D721Med (cell line): ENCODE results near the gene ARSK.
A peak's percentile ranks its signal among the peaks of the same experiment; 100 is the strongest.

Source experiments
- DNase-seq: peaks from one replicate; pipeline ENCODE4 v3.0.0; 2011; ENCODE audit warnings: low spot score; ENCODE audit not compliant: insufficient read length
- FAIRE-seq: peaks from 2 replicates; lab custom pipeline; 2011; peaks lifted over from hg19 to GRCh38; lab: Jason Lieb, UNC
- CTCF ChIP-seq: IDR thresholded peaks from 2 replicates; pipeline ENCODE4 v1.5.1; 2012; ENCODE audit warnings: mild to moderate bottlenecking, control low read depth; ENCODE audit not compliant: insufficient read depth; ENCODE audit errors: missing control alignments

Gene ARSK

DNA sequence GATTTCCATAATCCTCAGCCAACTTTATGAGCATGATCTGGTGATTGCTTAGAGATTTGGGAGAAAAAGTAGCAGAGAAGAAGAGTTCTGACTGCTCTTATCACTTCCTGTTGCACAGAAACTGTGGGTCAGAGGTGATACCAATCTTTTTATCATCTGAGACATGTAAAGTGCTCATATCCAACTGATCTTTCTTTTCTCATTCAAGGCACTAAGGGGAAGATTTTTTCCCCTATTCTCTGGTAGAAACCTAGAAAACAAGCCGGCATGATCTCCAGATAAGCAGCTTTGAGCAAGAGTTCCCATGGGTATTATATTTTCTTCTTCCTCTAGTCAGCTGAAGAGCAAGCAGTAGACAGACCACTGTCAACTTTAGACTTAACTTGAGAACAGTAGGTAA lies 36.0 kb downstream of the ARSK start:
- TF ChIP-seq CTCF = no peak
- DNase-seq (no peak), FAIRE-seq (peak; percentile 11)

DNA sequence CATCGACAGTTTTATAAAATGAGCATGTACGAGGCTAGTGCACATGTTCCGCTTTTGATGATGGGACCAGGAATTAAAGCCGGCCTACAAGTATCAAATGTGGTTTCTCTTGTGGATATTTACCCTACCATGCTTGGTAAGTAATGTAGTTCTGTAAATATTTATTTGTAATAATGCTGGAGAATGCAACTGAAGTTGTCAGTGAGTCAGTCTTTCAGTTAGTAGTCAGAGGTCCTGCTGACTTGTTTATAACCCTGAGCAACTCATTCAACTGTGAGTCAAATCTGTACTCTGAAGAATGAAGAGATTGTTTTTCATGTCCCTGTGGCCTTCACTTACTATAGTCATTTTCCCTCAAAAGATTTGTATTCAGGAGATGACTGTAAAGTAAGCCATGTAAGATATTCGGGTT lies 36.6 kb downstream of the ARSK start:
- TF ChIP-seq CTCF = no peak
- FAIRE-seq (no peak), DNase-seq (no peak)

DNA sequence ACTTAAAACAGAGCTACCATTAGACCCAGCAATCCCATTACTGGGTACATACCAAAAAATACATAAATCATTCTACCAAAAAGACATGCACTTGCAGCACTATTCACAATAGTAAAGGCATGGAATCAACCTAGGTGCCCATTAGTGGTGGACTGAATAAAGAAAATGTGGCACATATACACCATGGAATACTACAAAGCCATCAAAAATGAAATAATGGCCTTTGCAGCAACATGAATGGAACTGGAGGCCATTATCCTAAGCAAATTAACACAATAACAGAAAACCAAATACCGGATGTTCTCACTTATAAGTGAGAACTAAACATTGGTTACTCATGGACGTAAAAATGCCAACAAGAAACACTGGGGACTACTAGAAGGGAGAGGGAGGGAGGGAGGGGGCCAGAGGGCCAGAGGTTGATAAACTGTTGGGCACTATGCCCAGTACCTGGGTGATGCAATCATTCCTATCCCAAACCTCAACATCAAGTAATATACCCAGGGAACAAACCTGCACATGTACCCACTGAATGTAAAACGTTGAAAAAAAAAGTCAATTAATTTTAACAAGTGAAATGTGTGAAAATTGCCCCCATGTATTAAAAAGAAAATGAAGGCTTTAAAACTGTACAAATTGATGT lies 40.5 kb downstream of the ARSK start:
- DNase-seq = no peak
- TF ChIP-seq CTCF = no peak
- no peak for FAIRE-seq

DNA sequence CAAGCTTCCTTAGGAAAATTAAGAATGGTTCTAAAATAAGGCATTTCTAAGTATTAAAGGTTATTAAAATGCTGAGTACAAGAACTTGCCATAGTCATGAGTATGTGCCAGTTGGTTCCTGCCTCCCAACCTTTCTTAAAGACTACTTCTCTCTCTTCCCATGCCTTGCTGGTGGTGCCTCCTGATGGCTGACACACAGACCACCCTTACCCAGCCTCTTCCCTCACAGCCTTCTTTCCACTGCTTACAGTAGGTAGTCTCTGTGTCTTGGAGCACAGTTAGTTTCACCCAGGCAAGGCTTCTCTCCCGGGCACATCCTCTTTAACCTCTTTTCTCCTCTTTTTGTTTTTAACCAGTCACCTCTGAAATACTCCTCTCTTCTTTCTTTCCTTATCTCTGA lies 44.4 kb downstream of the ARSK start:
- DNase-seq = no peak
- TF ChIP-seq CTCF = no peak

GRCh38 chr5:95600557-95600956 lies 45.7 kb downstream of the ARSK start:
- no peak for TF ChIP-seq CTCF
- no peak for DNase-seq
- no peak for FAIRE-seq

More for the DNA sequence above, 44.4 kb downstream of the ARSK start:
- FAIRE-seq = no peak

DNA sequence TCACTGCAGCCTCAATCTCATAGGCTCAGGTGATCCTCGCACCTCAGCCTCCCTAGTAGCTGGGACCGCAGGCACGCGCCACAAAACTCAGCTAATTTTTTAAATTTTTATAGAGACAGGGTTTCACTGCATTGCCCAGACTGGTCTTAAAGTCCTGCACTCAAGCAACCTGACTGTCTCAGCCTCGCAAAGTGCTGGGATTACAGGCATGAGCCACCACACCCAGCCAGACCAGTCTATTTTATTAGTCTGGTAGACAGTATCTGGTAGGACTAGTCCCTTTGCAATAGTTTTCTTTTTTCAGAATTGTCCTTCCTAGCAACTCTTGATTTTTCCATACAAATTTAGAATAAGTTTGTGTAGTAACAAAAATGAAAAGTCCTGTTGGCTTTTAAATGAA lies 50.9 kb downstream of the ARSK start:
- no peak for TF ChIP-seq CTCF
- FAIRE-seq = no peak

GRCh38 chr5:95606419-95606818 lies 51.5 kb downstream of the ARSK start:
- FAIRE-seq = no peak
- no peak for DNase-seq

More for the DNA sequence above, 50.9 kb downstream of the ARSK start:
- no peak for DNase-seq

More at GRCh38 chr5:95606419-95606818, 51.5 kb downstream of the ARSK start:
- TF ChIP-seq CTCF = no peak
